DOHH2 (cell line): ENCODE data around the gene RIN1.
"Not testable (repeated sequence)": the region's sequence is repeated elsewhere in the genome, so short reads cannot be mapped to it uniquely, and the experiment has no call there.

Source experiments
- CTCF ChIP-seq: fragments of 200-600 bp; sonication (generic); IDR thresholded peaks from one replicate; pipeline ENCODE4 v1.5.1; 2014; ENCODE audit warnings: antibody characterized with exemption, mild to moderate bottlenecking, low read depth, low read length; ENCODE audit not compliant: poor library complexity, severe bottlenecking
- EZH2phosphoT487 ChIP-seq: fragments of 200-600 bp; sonication (generic); IDR thresholded peaks from 2 replicates; pipeline ENCODE4 v1.6.1; 2017; ENCODE audit warnings: borderline replicate concordance, mild to moderate bottlenecking, antibody characterized with exemption, low read length, moderate library complexity, mixed read lengths

GRCh38 chr11:66380264-66380663, 44.0 kb upstream of the RIN1 start:
- not testable (repeated sequence) for TF ChIP-seq CTCF, EZH2phosphoT487
